Measurements from ENCODE around the gene PRSS50. TPM values are rescaled to one million over a fixed set of nuclear protein-coding genes. Genes with fewer than 3 reads are reported as not detected.

The PRSS50 gene
- total RNA-seq, 1 experiment from 2014 or later = not detected

DNA sequence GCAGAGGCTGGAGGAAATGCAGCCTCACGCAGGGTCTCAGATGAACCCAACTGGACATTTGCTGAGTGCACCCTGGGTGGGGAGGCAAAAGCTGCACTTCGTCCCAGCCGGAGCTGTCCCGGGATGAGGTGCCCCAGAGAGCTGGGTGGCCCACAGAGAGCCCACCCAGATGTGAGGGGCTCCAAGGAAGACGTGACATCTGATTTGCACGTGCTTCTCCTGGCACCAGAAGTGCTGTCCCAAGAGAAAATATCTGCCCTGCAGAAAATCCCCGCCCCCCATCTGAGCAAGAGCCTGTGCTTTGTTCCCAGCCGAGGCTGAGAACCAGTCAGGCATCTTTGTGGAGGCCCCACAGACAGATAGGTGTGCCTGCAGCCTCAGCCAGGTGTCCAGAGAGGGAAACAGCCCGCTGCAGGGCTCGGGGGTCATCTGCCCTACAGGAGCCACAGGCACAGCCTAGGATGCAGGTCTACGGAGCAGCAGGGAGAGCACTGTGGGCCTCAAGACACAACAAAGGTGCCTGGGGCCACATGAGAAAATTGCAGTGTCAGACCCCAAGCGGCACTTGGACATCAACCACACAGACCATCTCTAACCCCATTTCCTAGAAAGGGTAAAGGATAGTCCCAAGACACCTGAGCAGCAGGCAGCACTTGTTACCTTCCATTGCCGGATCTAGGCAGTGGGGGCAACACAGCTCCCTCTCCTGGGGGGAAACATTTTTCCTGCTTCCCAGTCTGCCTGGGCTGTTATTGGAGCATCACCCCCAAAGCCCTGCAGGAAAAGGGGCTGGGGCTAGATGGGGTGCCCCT lies 10.7 kb downstream of the PRSS50 start:
- H3K4me1 ChIP-seq (ENCODE audit: control insufficient read depth in 1 of 2, insufficient read depth in 2 of 2, low read length in 2 of 2) = peaks cover 7 to 15% of the 10 kb centered on the region in 2 experiments; a peak in 3 of 4 replicates
- no peaks in the 10 kb centered on the region for H3K27me3 ChIP-seq (ENCODE audit: insufficient read depth, low read length)
- H2AFZ ChIP-seq (ENCODE audit: low read depth, low read length, poor library complexity, severe bottlenecking) = no peak overlapping the region
- POLR2A ChIA-PET = no interaction called here
- ATAC-seq (no peak), DNase-seq (ENCODE audit: low read depth, low spot score) (no peak)
- no peak overlapping the region for H3K9ac ChIP-seq (ENCODE audit: low read length)
- no peaks in the 10 kb centered on the region for H4K20me1 ChIP-seq (ENCODE audit: insufficient read depth)
- no peaks in the 10 kb centered on the region for H3K9me2 ChIP-seq (ENCODE audit: insufficient read depth)
- H3K4me2 ChIP-seq (ENCODE audit: low read length) = peak overlapping the region; percentile 23; the same call in 1 of the 2 replicates
- H3K4me3 ChIP-seq (replicated peaks in 1 of 2; ENCODE audit: low read depth in 1 of 2, low read length in 2 of 2) = no peak overlapping the region
- intact Hi-C loops (cut with micrococcal nuclease) = loop anchor here (10.0 kb wide), 1 partner anchor 1078 kb away; the partner anchor contains the start of gene SMARCC1
- H3K79me2 ChIP-seq (ENCODE audit: insufficient read depth, low read length) = no peaks in the 10 kb centered on the region
- H3K9me3 ChIP-seq (ENCODE audit: control insufficient read depth in 1 of 2, insufficient read depth in 1 of 2, low read depth in 1 of 2, low read length in 2 of 2) = no peaks in the 10 kb centered on the region
- no peaks in the 10 kb centered on the region for H3K36me3 ChIP-seq (ENCODE audit: control insufficient read depth in 1 of 2, insufficient read depth in 2 of 2, low read length in 2 of 2)
- TF ChIP-seq POLR2AphosphoS5 (IDR thresholded peaks at IDR 0.05; ENCODE audit: low read depth, low read length) (no peak), ZNF274 (IDR thresholded peaks at IDR 0.05; ENCODE audit: low read depth, low read length) (no peak), ELF1 (IDR thresholded peaks at IDR 0.05; ENCODE audit: borderline replicate concordance, low read depth) (no peak), FOSL1 (IDR thresholded peaks at IDR 0.05; ENCODE audit: low read depth) (no peak), EZH2 (IDR thresholded peaks at IDR 0.05) (no peak), CBX3 (IDR thresholded peaks at IDR 0.05; ENCODE audit: low read depth) (no peak), SRF (IDR thresholded peaks at IDR 0.05; ENCODE audit: low read depth) (no peak), EGR1 (IDR thresholded peaks at IDR 0.05; ENCODE audit: low read depth) (no peak), TCF7L2 (IDR thresholded peaks at IDR 0.05; ENCODE audit: borderline replicate concordance, extremely low read depth, insufficient read depth, insufficient read length) (no peak), POLR2A (IDR thresholded peaks at IDR 0.05; ENCODE audit: borderline replicate concordance, extremely low read depth, insufficient read depth, insufficient read length) (no peak)
- TF ChIP-seq, protein P1, sequence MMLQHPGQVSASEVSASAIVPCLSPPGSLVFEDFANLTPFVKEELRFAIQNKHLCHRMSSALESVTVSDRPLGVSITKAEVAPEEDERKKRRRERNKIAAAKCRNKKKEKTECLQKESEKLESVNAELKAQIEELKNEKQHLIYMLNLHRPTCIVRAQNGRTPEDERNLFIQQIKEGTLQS (IDR thresholded peaks at IDR 0.05) = no peak
- TF ChIP-seq, protein P2, sequence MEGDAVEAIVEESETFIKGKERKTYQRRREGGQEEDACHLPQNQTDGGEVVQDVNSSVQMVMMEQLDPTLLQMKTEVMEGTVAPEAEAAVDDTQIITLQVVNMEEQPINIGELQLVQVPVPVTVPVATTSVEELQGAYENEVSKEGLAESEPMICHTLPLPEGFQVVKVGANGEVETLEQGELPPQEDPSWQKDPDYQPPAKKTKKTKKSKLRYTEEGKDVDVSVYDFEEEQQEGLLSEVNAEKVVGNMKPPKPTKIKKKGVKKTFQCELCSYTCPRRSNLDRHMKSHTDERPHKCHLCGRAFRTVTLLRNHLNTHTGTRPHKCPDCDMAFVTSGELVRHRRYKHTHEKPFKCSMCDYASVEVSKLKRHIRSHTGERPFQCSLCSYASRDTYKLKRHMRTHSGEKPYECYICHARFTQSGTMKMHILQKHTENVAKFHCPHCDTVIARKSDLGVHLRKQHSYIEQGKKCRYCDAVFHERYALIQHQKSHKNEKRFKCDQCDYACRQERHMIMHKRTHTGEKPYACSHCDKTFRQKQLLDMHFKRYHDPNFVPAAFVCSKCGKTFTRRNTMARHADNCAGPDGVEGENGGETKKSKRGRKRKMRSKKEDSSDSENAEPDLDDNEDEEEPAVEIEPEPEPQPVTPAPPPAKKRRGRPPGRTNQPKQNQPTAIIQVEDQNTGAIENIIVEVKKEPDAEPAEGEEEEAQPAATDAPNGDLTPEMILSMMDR (IDR thresholded peaks at IDR 0.05 in 2 of 3, conservative IDR thresholded peaks at IDR 0.05 in 1 of 3; ENCODE audit: borderline replicate concordance in 1 of 3, insufficient read depth in 1 of 3, low read depth in 2 of 3, low read length in 2 of 3) = no peak
- no peak overlapping the region for H3K27ac ChIP-seq (ENCODE audit: low read depth, low read length)
- BruUV-seq (replicated peaks) = no TSS peak
- RAD21 ChIA-PET (ENCODE audit: low non-redundant PET in 1 of 2, low total read pairs in 2 of 2, uncharacterized antibody in 2 of 2, unreplicated experiment in 2 of 2) = no interaction called here
- CTCF ChIA-PET = interaction anchor here (1.0 to 2.1 kb wide), 6 partner anchors 8 to 202 kb away, joined by 3 to 11 read pairs (median 3); no protein-coding TSS in a partner anchor
